H1 (cell line): ENCODE data around the gene WDR64. TPM values are rescaled to one million over a fixed set of nuclear protein-coding genes. Genes with fewer than 3 reads are reported as not detected.

Source experiments
- CTCF ChIA-PET: fragments of 300-600 bp; sonication (Branson Sonifier 250); formaldehyde crosslinking; loops from one replicate; lab custom pipeline; 2021; ENCODE audit not compliant: partially characterized antibody; lab: Charles Lee
- POLR2A ChIA-PET: fragments of 300-600 bp; sonication (Branson Sonifier 250); formaldehyde crosslinking; loops from one replicate; lab custom pipeline; 2021; ENCODE audit warnings: inconsistent platforms; ENCODE audit not compliant: partially characterized antibody; lab: Charles Lee
- DNase-seq, 2 experiments: peaks; one replicate each; pipeline versions ENCODE4 v3.0.0 to v3.0.0-alpha.2; 2010 to 2022; ENCODE audit warnings: low spot score in 2 of 2, low read depth in 1 of 2, mixed read lengths in 1 of 2
- FAIRE-seq: peaks from 2 replicates; lab custom pipeline; 2011; peaks lifted over from hg19 to GRCh38; lab: Jason Lieb, UNC
- H2AFZ ChIP-seq: 2 replicates; pipeline ENCODE4 v1.8.1; 2012; ENCODE audit warnings: low read length, inconsistent platforms
- H2AK5ac ChIP-seq: 2 replicates; pipeline ENCODE4 v1.6.1; 2013; ENCODE audit warnings: low read depth, low read length
- H2BK120ac ChIP-seq: replicated peaks from 2 replicates; pipeline ENCODE3; 2013; ENCODE audit warnings: low read depth, low read length, inconsistent platforms
- H2BK12ac ChIP-seq: 2 replicates; pipeline ENCODE4 v1.6.1; 2013; ENCODE audit warnings: low read depth, low read length
- H2BK15ac ChIP-seq: 2 replicates; pipeline ENCODE4 v1.6.1; 2013; ENCODE audit warnings: low read length
- H2BK20ac ChIP-seq: 2 replicates; pipeline ENCODE4 v1.6.1; 2013; ENCODE audit warnings: low read length
- H2BK5ac ChIP-seq: 2 replicates; pipeline ENCODE4 v1.6.1; 2013; ENCODE audit warnings: low read depth, low read length
- H3K14ac ChIP-seq: 2 replicates; pipeline ENCODE4 v1.6.1; 2013; ENCODE audit warnings: inconsistent platforms; ENCODE audit not compliant: insufficient read length
- H3K18ac ChIP-seq: 2 replicates; pipeline ENCODE4 v1.6.1; 2013; ENCODE audit warnings: low read length; ENCODE audit errors: extremely low read depth
- H3K23ac ChIP-seq: 2 replicates; pipeline ENCODE4 v1.6.1; 2013; ENCODE audit warnings: inconsistent platforms; ENCODE audit not compliant: insufficient read length
- H3K23me2 ChIP-seq: 2 replicates; pipeline ENCODE4 v1.6.1; 2013; ENCODE audit warnings: low read depth, low read length
- H3K27ac ChIP-seq: 2 replicates; pipeline ENCODE4 v1.6.1; 2011; ENCODE audit warnings: low read depth, low read length, inconsistent platforms
- H3K27me3 ChIP-seq, 4 experiments: replicated peaks in 1 of 4; 1 replicate in 1 of 4; 2 replicates in 3 of 4; pipeline versions ENCODE4 v1.6.1 to v1.8.1; 2011 to 2013; ENCODE audit warnings: low read length in 3 of 4, mild to moderate bottlenecking in 3 of 4, inconsistent platforms in 2 of 4, mixed read lengths in 2 of 4, moderate library complexity in 1 of 4; ENCODE audit not compliant: control insufficient read depth in 3 of 4, insufficient read depth in 3 of 4; ENCODE audit errors: extremely low read depth in 1 of 4
- H3K36me3 ChIP-seq, 4 experiments: 2 replicates each; pipeline versions ENCODE4 v1.6.1 to v1.8.1; 2011 to 2013; ENCODE audit warnings: mild to moderate bottlenecking in 4 of 4, low read length in 3 of 4, moderate library complexity in 2 of 4, control low read depth in 1 of 4, inconsistent platforms in 1 of 4; ENCODE audit not compliant: insufficient read depth in 4 of 4, control insufficient read depth in 2 of 4
- H3K4ac ChIP-seq: replicated peaks from 2 replicates; pipeline ENCODE3; 2013; ENCODE audit warnings: low read length, low read depth, mixed read lengths, inconsistent platforms; ENCODE audit not compliant: insufficient read length
- H3K4me1 ChIP-seq, 4 experiments: replicated peaks in 1 of 4; 1 replicate in 1 of 4; 2 replicates in 3 of 4; pipeline versions ENCODE4 v1.6.1 to v1.8.1; 2011 to 2013; ENCODE audit warnings: low read length in 3 of 4, inconsistent platforms in 2 of 4, mixed read lengths in 1 of 4; ENCODE audit not compliant: insufficient read depth in 4 of 4, control insufficient read depth in 3 of 4
- H3K4me2 ChIP-seq, 2 experiments: 2 replicates each; pipeline versions ENCODE4 v1.6.1 to v1.8.1; 2011 to 2013; ENCODE audit warnings: low read depth in 2 of 2, low read length in 2 of 2, control low read depth in 1 of 2, inconsistent platforms in 1 of 2, mild to moderate bottlenecking in 1 of 2; ENCODE audit not compliant: insufficient read depth in 1 of 2
- H3K4me3 ChIP-seq, 4 experiments: fragments of 200-600, 300-600 bp in 1 of 4; sonication (generic), shearing (Covaris generic), sonication (Bioruptor Twin) in 1 of 4; 2 replicates each; pipeline versions ENCODE4 v1.5.1 to v1.8.1; 2011 to 2016; ENCODE audit warnings: low read length in 4 of 4, low read depth in 3 of 4, control low read depth in 2 of 4, inconsistent platforms in 2 of 4, mild to moderate bottlenecking in 2 of 4, mixed read lengths in 1 of 4, moderate library complexity in 1 of 4; ENCODE audit not compliant: insufficient read depth in 2 of 4; ENCODE audit errors: extremely low read depth in 1 of 4
- H3K56ac ChIP-seq: replicated peaks from 2 replicates; pipeline ENCODE3; 2013; ENCODE audit warnings: low read depth, mild to moderate bottlenecking, mixed read lengths, low read length, inconsistent platforms; ENCODE audit not compliant: insufficient read length
- H3K79me1 ChIP-seq: 2 replicates; pipeline ENCODE4 v1.6.1; 2013; ENCODE audit warnings: low read depth, low read length, control low read depth
- H3K79me2 ChIP-seq, 2 experiments: 2 replicates each; pipeline versions ENCODE4 v1.6.1 to v1.8.1; 2012 to 2013; ENCODE audit warnings: low read length in 2 of 2, mild to moderate bottlenecking in 2 of 2, inconsistent platforms in 1 of 2; ENCODE audit not compliant: insufficient read depth in 2 of 2, control insufficient read depth in 1 of 2
- H3K9ac ChIP-seq, 4 experiments: replicated peaks in 1 of 4; 1 replicate in 1 of 4; 2 replicates in 3 of 4; pipeline versions ENCODE4 v1.6.1 to v1.8.1; 2011 to 2013; ENCODE audit warnings: low read depth in 3 of 4, low read length in 3 of 4, control low read depth in 2 of 4, mild to moderate bottlenecking in 2 of 4, moderate library complexity in 2 of 4, inconsistent platforms in 1 of 4; ENCODE audit errors: extremely low read depth in 1 of 4
- H3K9me3 ChIP-seq, 2 experiments: 2 replicates each; pipeline versions ENCODE4 v1.6.1 to v1.8.1; 2012 to 2013; ENCODE audit warnings: mild to moderate bottlenecking in 2 of 2, moderate library complexity in 2 of 2, control low read depth in 1 of 2, inconsistent platforms in 1 of 2, low read depth in 1 of 2, low read length in 1 of 2, mixed read lengths in 1 of 2; ENCODE audit not compliant: insufficient read depth in 2 of 2
- H4K20me1 ChIP-seq, 2 experiments: replicated peaks in 1 of 2; 2 replicates each; pipeline versions ENCODE3 to v1.8.1; 2011 to 2013; ENCODE audit warnings: inconsistent platforms in 2 of 2, low read length in 2 of 2, mild to moderate bottlenecking in 1 of 2; ENCODE audit not compliant: insufficient read depth in 2 of 2, control insufficient read depth in 1 of 2
- H4K5ac ChIP-seq: 2 replicates; pipeline ENCODE4 v1.6.1; 2013; ENCODE audit warnings: low read length, low read depth, mixed read lengths, inconsistent platforms; ENCODE audit not compliant: insufficient read length
- H4K8ac ChIP-seq: 2 replicates; pipeline ENCODE4 v1.8.0; 2013; ENCODE audit warnings: mild to moderate bottlenecking, moderate library complexity, low read length, inconsistent platforms; ENCODE audit not compliant: insufficient read depth; ENCODE audit errors: extremely low read depth
- H4K91ac ChIP-seq: replicated peaks from 2 replicates; pipeline ENCODE3; 2013; ENCODE audit warnings: low read length, mixed read lengths, inconsistent platforms; ENCODE audit not compliant: insufficient read length
- FOSL1 ChIP-seq: IDR thresholded peaks from 2 replicates; pipeline ENCODE4 v1.6.1; 2011; ENCODE audit warnings: mild to moderate bottlenecking, low read depth, low read length, moderate library complexity; ENCODE audit not compliant: insufficient read depth
- JUND ChIP-seq: IDR thresholded peaks from 2 replicates; pipeline ENCODE4 v1.6.1; 2011; ENCODE audit warnings: mild to moderate bottlenecking, improper control_type of control experiment, low read length
- KDM1A ChIP-seq: fragments of 200-600, 300-600 bp; sonication (generic); IDR thresholded peaks from 2 replicates; pipeline ENCODE4 v1.7.1; 2016; ENCODE audit warnings: mild to moderate bottlenecking, low read length, borderline replicate concordance
- RXRA ChIP-seq: IDR thresholded peaks from 2 replicates; pipeline ENCODE4 v1.6.1; 2011; ENCODE audit warnings: low read depth, mild to moderate bottlenecking, low read length, moderate library complexity; ENCODE audit not compliant: insufficient read depth
- TAF7 ChIP-seq: optimal IDR thresholded peaks from 2 replicates; pipeline ENCODE3; 2011; ENCODE audit warnings: low read depth, mild to moderate bottlenecking, inconsistent platforms, low read length, moderate library complexity, borderline replicate concordance
- ZNF274 ChIP-seq: IDR thresholded peaks from 2 replicates; pipeline ENCODE4 v1.7.0; 2012; ENCODE audit warnings: low read length, borderline replicate concordance; ENCODE audit errors: extremely low read depth
- WGBS, 2 experiments: shearing (Covaris generic) in 1 of 2; methylation state at CpG; one replicate each; pipeline versions ENCODE4 v1.1.6 to v1.1.7; 2013 to 2015; ENCODE audit warnings: low lambda C conversion rate in 2 of 2, mixed read lengths in 2 of 2, inconsistent platforms in 1 of 2, low coverage in 1 of 2, missing lambda C conversion rate in 1 of 2; ENCODE audit not compliant: insufficient replicate concordance in 2 of 2, insufficient coverage in 1 of 2, insufficient read length in 1 of 2; ENCODE audit errors: extremely low coverage in 1 of 2, missing lambda C conversion rate in 1 of 2; 5-methylcytosine and 5-hydroxymethylcytosine counted together
- polyA plus RNA-seq, 7 experiments: library from polyadenylated mRNA; depleted of rRNA in 3 of 7; stranded (reverse) in 5 of 7; unstranded in 2 of 7; fragments of >200 nt in 5 of 7; fragments of 200-250 nt in 2 of 7; gene quantifications; 1 replicate in 5 of 7; 2 replicates in 1 of 7; 4 replicates in 1 of 7; pipeline versions ENCODE4 v1.2.1 to v1.2.3, GENCODE V29; 2011 to 2013; ENCODE audit warnings: missing spikeins in 2 of 7, mixed read lengths in 2 of 7
- total RNA-seq: library from RNA; stranded (reverse); fragmentation: NEBNext Ultra II Directional; extraction: Animal tissue kit (Norgen Biotek cat#: 25700); gene quantifications from 2 replicates; pipeline ENCODE4 v1.2.1, GENCODE V29; 2021
- TF ChIP-seq, protein P1 (sequence below): IDR thresholded peaks from 2 replicates; pipeline ENCODE4 v1.6.1; 2012; ENCODE audit warnings: low read length, inconsistent platforms

The WDR64 gene
- total and polyA plus RNA-seq, 2 of the 8 experiments (the other 6 are each of a cell fraction or from before 2014, with no cell fraction given): 0.02 TPM; not detected in 1

DNA sequence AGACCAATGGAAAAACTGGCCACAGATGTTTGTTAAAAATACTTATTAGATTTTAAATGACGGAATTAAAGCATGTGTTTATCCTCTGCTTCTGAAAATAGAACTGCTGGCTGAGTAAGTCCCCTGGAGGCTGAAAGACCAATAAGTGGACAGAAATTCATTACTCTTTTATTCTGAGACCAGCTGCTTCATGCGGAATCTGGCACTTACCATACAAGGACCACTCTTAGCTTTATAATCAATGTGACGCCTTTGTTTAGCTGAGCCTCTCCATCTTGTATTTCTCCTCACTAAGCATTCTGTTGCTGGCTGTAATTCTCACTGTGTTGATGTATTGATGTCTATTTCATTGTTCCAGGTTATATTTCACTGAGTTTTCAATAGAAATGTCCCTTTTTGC lies 189.6 kb downstream of the WDR64 start:
- Histone ChIP-seq H3K23me2 (no peaks in the 10 kb centered on the region), H2BK15ac (no peak overlapping the region), H2AFZ (no peak overlapping the region), H3K79me2 (no peaks in the 10 kb centered on the region), H3K14ac (no peak overlapping the region), H3K4me2 (no peak overlapping the region), H4K8ac (no peak overlapping the region), H3K9me3 (no peaks in the 10 kb centered on the region), H4K5ac (no peak overlapping the region), H3K79me1 (no peaks in the 10 kb centered on the region), H3K23ac (no peak overlapping the region), H3K27me3 (no peaks in the 10 kb centered on the region), H3K9ac (no peak overlapping the region), H3K4me1 (no peaks in the 10 kb centered on the region), H3K27ac (no peak overlapping the region), H2BK5ac (no peak overlapping the region), H4K20me1 (no peaks in the 10 kb centered on the region), H2AK5ac (no peak overlapping the region), H3K36me3 (no peaks in the 10 kb centered on the region), H2BK120ac (no peak overlapping the region), H2BK12ac (no peak overlapping the region), H3K4ac (no peak overlapping the region), H3K18ac (no peak overlapping the region), H3K4me3 (no peak overlapping the region), H2BK20ac (no peak overlapping the region), H4K91ac (no peak overlapping the region), H3K56ac (no peak overlapping the region)
- WGBS, 2 experiments: 87% methylated on average over 3 of the region's 3 CpGs; no CpG with 5 or more reads in 1 of the 2 experiments
- no peak for DNase-seq
- POLR2A ChIA-PET: no interaction called here
- no peak for FAIRE-seq
- CTCF ChIA-PET: interaction anchor here (0.8 to 3.0 kb wide), 6 partner anchors 17 to 1109 kb away, joined by 3 to 19 read pairs (median 4); no protein-coding TSS in a partner anchor
- no peak for TF ChIP-seq RXRA
- TF ChIP-seq, protein P1, sequence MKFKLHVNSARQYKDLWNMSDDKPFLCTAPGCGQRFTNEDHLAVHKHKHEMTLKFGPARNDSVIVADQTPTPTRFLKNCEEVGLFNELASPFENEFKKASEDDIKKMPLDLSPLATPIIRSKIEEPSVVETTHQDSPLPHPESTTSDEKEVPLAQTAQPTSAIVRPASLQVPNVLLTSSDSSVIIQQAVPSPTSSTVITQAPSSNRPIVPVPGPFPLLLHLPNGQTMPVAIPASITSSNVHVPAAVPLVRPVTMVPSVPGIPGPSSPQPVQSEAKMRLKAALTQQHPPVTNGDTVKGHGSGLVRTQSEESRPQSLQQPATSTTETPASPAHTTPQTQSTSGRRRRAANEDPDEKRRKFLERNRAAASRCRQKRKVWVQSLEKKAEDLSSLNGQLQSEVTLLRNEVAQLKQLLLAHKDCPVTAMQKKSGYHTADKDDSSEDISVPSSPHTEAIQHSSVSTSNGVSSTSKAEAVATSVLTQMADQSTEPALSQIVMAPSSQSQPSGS: no peak
- TF ChIP-seq KDM1A: no peak
- TF ChIP-seq JUND: no peak
- no peak for TF ChIP-seq ZNF274
- no peak for TF ChIP-seq TAF7
- TF ChIP-seq FOSL1: no peak
